ENCODE results near the gene ASB10. TPM values are rescaled to one million over a fixed set of nuclear protein-coding genes. Genes with fewer than 3 reads are reported as not detected.

Gene ASB10
- total and polyA plus RNA-seq, 2 of the 4 experiments (the other 2 are of a cell fraction), result not detected

GRCh38 chr7:151128144-151128543 lies 58.9 kb downstream of the ASB10 start:
- dilution Hi-C loops (cut with HindIII; ENCODE audit: low sequenced_read_pairs, unreplicated experiment) (no loop called here), in situ Hi-C loops (cut with MboI; ENCODE audit: low sequenced_read_pairs) (loop anchor here (5.0 to 10.0 kb wide), 2 partner anchors 44 to 177 kb away; no protein-coding TSS in a partner anchor), intact Hi-C loops (cut with micrococcal nuclease) (no loop called here)
- H2AK9ac ChIP-seq (replicated peaks; ENCODE audit: low read depth, low read length, poor library complexity), result no peak overlapping the region
- H3K4me2 ChIP-seq (ENCODE audit: low read depth, low read length), result no peak overlapping the region
- no peak overlapping the region for H4K91ac ChIP-seq (ENCODE audit: insufficient read depth, low read depth, low read length)
- H2BK15ac ChIP-seq (ENCODE audit: low read depth, low read length), result no peak overlapping the region
- H4K5ac ChIP-seq (ENCODE audit: low read depth, low read length), result no peak overlapping the region
- no peak overlapping the region for H4K8ac ChIP-seq (ENCODE audit: low read depth in 2 of 2, low read length in 2 of 2)
- H3K27ac ChIP-seq (ENCODE audit: insufficient read depth, low read length), result no peak overlapping the region
- H3K14ac ChIP-seq (replicated peaks; ENCODE audit: low read depth, low read length), result no peak overlapping the region
- ChIA-PET CTCF (no interaction called here), POLR2A (ENCODE audit: unreplicated experiment) (no interaction called here)
- H2AK5ac ChIP-seq (ENCODE audit: low read depth, low read length), result no peak overlapping the region
- no peak overlapping the region for H3K56ac ChIP-seq (ENCODE audit: extremely low read depth, insufficient read depth, low read length)
- H3K23ac ChIP-seq (ENCODE audit: low read depth, low read length), result no peak overlapping the region
- H3K27me3 ChIP-seq (ENCODE audit: control insufficient read depth, insufficient read depth, low read length), result no peaks in the 10 kb centered on the region
- no peak overlapping the region for H3K4ac ChIP-seq (ENCODE audit: low read depth, low read length)
- no peak for DNase-seq
- BruUV-seq (replicated peaks), result no TSS peak
- no peak for TF ChIP-seq RAD21 (IDR thresholded peaks at IDR 0.05; ENCODE audit: low read length)
- no peak for TF ChIP-seq ELK1 (IDR thresholded peaks at IDR 0.05; ENCODE audit: borderline replicate concordance, low read depth, low read length)
- TF ChIP-seq RCOR1 (IDR thresholded peaks at IDR 0.05; ENCODE audit: insufficient replicate concordance, low read length), result no peak
- TF ChIP-seq NFE2L2 (IDR thresholded peaks at IDR 0.05; ENCODE audit: low read depth, low read length), result no peak
- TF ChIP-seq MAFK (IDR thresholded peaks at IDR 0.05; ENCODE audit: low read depth, low read length), result no peak
- TF ChIP-seq MAZ (IDR thresholded peaks at IDR 0.05; ENCODE audit: borderline replicate concordance, low read depth, low read length), result no peak
- no peak for TF ChIP-seq MXI1 (IDR thresholded peaks at IDR 0.05; ENCODE audit: borderline replicate concordance, low read depth, low read length)
- TF ChIP-seq BHLHE40 (IDR thresholded peaks at IDR 0.05; ENCODE audit: low read depth, low read length), result no peak
- TF ChIP-seq SMC3 (IDR thresholded peaks at IDR 0.05; ENCODE audit: low read depth, low read length), result no peak
- no peak for TF ChIP-seq CTCF (conservative IDR thresholded peaks at IDR 0.05; ENCODE audit: low read depth, low read length)
- TF ChIP-seq USF2 (IDR thresholded peaks at IDR 0.05; ENCODE audit: low read depth, low read length), result no peak
- no peak for TF ChIP-seq POLR2A (IDR thresholded peaks at IDR 0.05; ENCODE audit: low read depth, low read length)
- no peak overlapping the region for H2BK120ac ChIP-seq (ENCODE audit: low read depth, low read length)
- H3K9ac ChIP-seq (ENCODE audit: low read depth, low read length), result no peak overlapping the region
- H3K4me1 ChIP-seq (ENCODE audit: control insufficient read depth, insufficient read depth, low read length), result no peaks in the 10 kb centered on the region
- no peak overlapping the region for H2BK20ac ChIP-seq (ENCODE audit: low read depth, low read length)
- H3K79me1 ChIP-seq (ENCODE audit: low read depth in 1 of 2, low read length in 2 of 2), result peaks cover 0 to 28% of the 10 kb centered on the region in 2 experiments; a peak in 3 of 4 replicates
- ATAC-seq (ENCODE audit: low read depth), result no peak
- H2BK5ac ChIP-seq (ENCODE audit: low read depth, low read length, poor library complexity, severe bottlenecking), result no peak overlapping the region
- H4K20me1 ChIP-seq (ENCODE audit: insufficient read depth, low read length), result peaks cover 32% of the 10 kb centered on the region
- 93% methylated on average over 3 of the region's 14 CpGs; no CpG with 5 or more reads in 1 of the 2 experiments for WGBS, 2 experiments (ENCODE audit: extremely low coverage in 2 of 2, insufficient read length in 1 of 2)
- no peaks in the 10 kb centered on the region for H3K9me1 ChIP-seq (ENCODE audit: insufficient read depth, low read length)
- H3K18ac ChIP-seq (ENCODE audit: low read depth, low read length), result no peak overlapping the region
- peaks cover 74% of the 10 kb centered on the region for H3K36me3 ChIP-seq (ENCODE audit: control insufficient read depth, insufficient read depth, low read length)
- H3K9me3 ChIP-seq (ENCODE audit: control insufficient read depth, insufficient read depth, low read length), result no peaks in the 10 kb centered on the region
- H3K4me3 ChIP-seq (ENCODE audit: insufficient read depth, low read depth, low read length), result no peak overlapping the region
- no peak overlapping the region for H2AFZ ChIP-seq (replicated peaks; ENCODE audit: low read length, poor library complexity)

Measured in IMR-90 (cell line).